NCI-H1930 (cell line): ENCODE measurements around the gene PODXL2.

Experiments
- DNase-seq, 2 experiments: peaks; one replicate each; lab custom pipeline; 2025; lab: John Stamatoyannopoulos, UW

Gene PODXL2

GRCh38 chr3:127606086-127606805, 22.7 kb upstream of the PODXL2 start:
- no peak for DNase-seq

- no peak for DNase-seq
These were observed 21.9 kb upstream of the PODXL2 start for GRCh38 chr3:127606981-127607595.

GRCh38 chr3:127607675-127608361, 21.2 kb upstream of the PODXL2 start:
- DNase-seq, result no peak

GRCh38 chr3:127608362-127608718, 20.6 kb upstream of the PODXL2 start:
- no peak for DNase-seq

GRCh38 chr3:127610105-127610504, 18.9 kb upstream of the PODXL2 start:
- no peak for DNase-seq

GRCh38 chr3:127611251-127611650, 17.7 kb upstream of the PODXL2 start:
- DNase-seq, result no peak

GRCh38 chr3:127612966-127613365, 16.0 kb upstream of the PODXL2 start:
- DNase-seq, result no peak

GRCh38 chr3:127613406-127613805, 15.6 kb upstream of the PODXL2 start:
- DNase-seq, result no peak

- DNase-seq, result no peak
These were observed 13.9 kb upstream of the PODXL2 start for GRCh38 chr3:127614928-127615589.

- DNase-seq, result no peak
These were observed 13.2 kb upstream of the PODXL2 start for GRCh38 chr3:127615631-127616305.

- no peak for DNase-seq
These were observed 12.0 kb upstream of the PODXL2 start for GRCh38 chr3:127616836-127617605.

GRCh38 chr3:127618891-127619290, 10.1 kb upstream of the PODXL2 start:
- no peak for DNase-seq

GRCh38 chr3:127620637-127621375, 8.2 kb upstream of the PODXL2 start:
- no peak for DNase-seq

- DNase-seq, result no peak
These were observed 7.0 kb upstream of the PODXL2 start for GRCh38 chr3:127622031-127622430.

GRCh38 chr3:127622772-127623576, 6.0 kb upstream of the PODXL2 start:
- DNase-seq, result no peak

GRCh38 chr3:127624063-127624462, 4.9 kb upstream of the PODXL2 start:
- DNase-seq, result no peak

GRCh38 chr3:127625821-127626220, 3.2 kb upstream of the PODXL2 start:
- no peak for DNase-seq

- DNase-seq, result no peak
These were observed 578 bp upstream of the PODXL2 start for GRCh38 chr3:127628426-127628787.

- no peak for DNase-seq
These were observed 750 bp downstream of the PODXL2 start for GRCh38 chr3:127629467-127630403.
